ENCODE measurements around the gene VDR.

DNA sequence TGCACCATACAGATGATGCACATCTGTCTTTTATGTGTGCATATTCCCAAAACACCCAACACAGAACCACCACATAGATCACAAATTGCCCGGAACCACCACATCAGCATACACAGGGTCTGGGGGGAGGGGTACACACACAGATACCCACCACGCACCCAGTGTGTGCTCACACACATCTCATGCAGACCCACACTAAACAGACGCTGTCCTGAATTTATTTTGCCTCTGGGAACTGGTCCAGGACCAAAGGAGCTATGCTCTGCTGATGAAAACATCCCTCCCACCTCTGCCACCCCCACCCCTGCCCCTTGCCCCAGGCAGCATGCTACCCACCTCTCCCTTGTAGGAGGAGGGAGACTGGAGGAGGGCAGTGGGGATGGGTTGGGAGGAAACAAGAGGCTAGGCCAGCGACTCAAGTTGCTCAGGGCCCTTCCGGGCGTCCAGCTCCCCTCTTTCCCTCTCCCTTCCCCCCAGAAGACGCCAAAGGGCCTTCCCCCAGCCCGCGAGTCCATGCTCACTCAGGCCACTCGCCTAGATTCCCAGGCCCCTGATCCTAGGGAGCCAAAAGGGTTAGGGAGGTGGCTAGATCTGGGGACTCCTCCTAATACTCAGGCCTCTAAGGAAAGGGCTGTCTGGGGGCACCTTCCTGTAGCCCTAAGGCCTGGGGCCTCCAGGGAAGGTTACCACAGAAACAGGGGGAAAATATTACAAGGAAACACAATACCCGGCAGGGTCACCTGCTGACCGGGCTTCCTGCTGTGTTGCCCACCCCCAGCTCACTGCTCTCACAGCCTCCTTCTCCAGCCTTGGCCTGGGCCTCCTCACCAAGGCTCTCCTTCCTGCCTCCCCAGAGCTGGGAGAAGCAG is 88.2 kb downstream of the VDR start:
- TF ChIP-seq, protein P1, sequence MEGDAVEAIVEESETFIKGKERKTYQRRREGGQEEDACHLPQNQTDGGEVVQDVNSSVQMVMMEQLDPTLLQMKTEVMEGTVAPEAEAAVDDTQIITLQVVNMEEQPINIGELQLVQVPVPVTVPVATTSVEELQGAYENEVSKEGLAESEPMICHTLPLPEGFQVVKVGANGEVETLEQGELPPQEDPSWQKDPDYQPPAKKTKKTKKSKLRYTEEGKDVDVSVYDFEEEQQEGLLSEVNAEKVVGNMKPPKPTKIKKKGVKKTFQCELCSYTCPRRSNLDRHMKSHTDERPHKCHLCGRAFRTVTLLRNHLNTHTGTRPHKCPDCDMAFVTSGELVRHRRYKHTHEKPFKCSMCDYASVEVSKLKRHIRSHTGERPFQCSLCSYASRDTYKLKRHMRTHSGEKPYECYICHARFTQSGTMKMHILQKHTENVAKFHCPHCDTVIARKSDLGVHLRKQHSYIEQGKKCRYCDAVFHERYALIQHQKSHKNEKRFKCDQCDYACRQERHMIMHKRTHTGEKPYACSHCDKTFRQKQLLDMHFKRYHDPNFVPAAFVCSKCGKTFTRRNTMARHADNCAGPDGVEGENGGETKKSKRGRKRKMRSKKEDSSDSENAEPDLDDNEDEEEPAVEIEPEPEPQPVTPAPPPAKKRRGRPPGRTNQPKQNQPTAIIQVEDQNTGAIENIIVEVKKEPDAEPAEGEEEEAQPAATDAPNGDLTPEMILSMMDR (IDR thresholded peaks at IDR 0.05; ENCODE audit: low read depth, low read length, poor library complexity, severe bottlenecking) = no peak
- no peak for TF ChIP-seq EZH2phosphoT487 (IDR thresholded peaks at IDR 0.05; ENCODE audit: borderline replicate concordance, low read length)
